Neural progenitor cell (in vitro differentiated cells): ENCODE data around the gene SETD3.

ENCODE experiments used
- EZH2 ChIP-seq: fragments of 200-600 bp; sonication (generic); IDR thresholded peaks from 2 replicates; pipeline ENCODE4 v1.6.1; 2017; ENCODE audit warnings: antibody characterized with exemption, mild to moderate bottlenecking, moderate library complexity
- EZH2phosphoT487 ChIP-seq: fragments of 200-600 bp; sonication (generic); IDR thresholded peaks from 2 replicates; pipeline ENCODE4 v1.6.1; 2017; ENCODE audit warnings: antibody characterized with exemption
- TF ChIP-seq, protein P1 (sequence below): fragments of 200-600 bp; sonication (generic); IDR thresholded peaks from 2 replicates; pipeline ENCODE4 v1.5.1; 2017; ENCODE audit warnings: antibody characterized with exemption, mild to moderate bottlenecking

GRCh38 chr14:99527427-99528076, 46.9 kb upstream of the SETD3 start:
- TF ChIP-seq, protein P1, sequence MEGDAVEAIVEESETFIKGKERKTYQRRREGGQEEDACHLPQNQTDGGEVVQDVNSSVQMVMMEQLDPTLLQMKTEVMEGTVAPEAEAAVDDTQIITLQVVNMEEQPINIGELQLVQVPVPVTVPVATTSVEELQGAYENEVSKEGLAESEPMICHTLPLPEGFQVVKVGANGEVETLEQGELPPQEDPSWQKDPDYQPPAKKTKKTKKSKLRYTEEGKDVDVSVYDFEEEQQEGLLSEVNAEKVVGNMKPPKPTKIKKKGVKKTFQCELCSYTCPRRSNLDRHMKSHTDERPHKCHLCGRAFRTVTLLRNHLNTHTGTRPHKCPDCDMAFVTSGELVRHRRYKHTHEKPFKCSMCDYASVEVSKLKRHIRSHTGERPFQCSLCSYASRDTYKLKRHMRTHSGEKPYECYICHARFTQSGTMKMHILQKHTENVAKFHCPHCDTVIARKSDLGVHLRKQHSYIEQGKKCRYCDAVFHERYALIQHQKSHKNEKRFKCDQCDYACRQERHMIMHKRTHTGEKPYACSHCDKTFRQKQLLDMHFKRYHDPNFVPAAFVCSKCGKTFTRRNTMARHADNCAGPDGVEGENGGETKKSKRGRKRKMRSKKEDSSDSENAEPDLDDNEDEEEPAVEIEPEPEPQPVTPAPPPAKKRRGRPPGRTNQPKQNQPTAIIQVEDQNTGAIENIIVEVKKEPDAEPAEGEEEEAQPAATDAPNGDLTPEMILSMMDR = no peak
- TF ChIP-seq EZH2 = no peak
- TF ChIP-seq EZH2phosphoT487 = no peak
